Body of pancreas (tissue), 4 donors: Measurements from ENCODE around the gene TBC1D20.

Experiments used
- CTCF ChIP-seq, 7 experiments: fragments of 450-650 bp in 4 of 7; fragments of 200-600 bp in 3 of 7; sonication (generic) in 3 of 7; IDR thresholded peaks; one replicate each; pipeline ENCODE4 v1.5.1; 2016 to 2019; ENCODE audit warnings: antibody characterized with exemption in 7 of 7
- POLR2A ChIP-seq, 3 donors: fragments of 450-650 bp; IDR thresholded peaks; one replicate each; pipeline ENCODE4 v1.6.1; 2016; ENCODE audit warnings: antibody characterized with exemption in 3 of 3, mild to moderate bottlenecking in 2 of 3

- TF ChIP-seq CTCF (IDR thresholded peaks at IDR 0.05): no peak
- no peak for TF ChIP-seq POLR2A (IDR thresholded peaks at IDR 0.05)
Observed at GRCh38 chr20:475463-476357, 13.4 kb upstream of the TBC1D20 start.
